Measurements from ENCODE around the gene LGI2.
"Not testable (repeated sequence)": the region's sequence is repeated elsewhere in the genome, so short reads cannot be mapped to it uniquely, and the experiment has no call there.

Gene LGI2

GRCh38 chr4:25051534-25051933 is 20.8 kb upstream of the LGI2 start:
- no peak for DNase-seq (ENCODE audit: low read depth in 3 of 3, low spot score in 1 of 3)

- DNase-seq (ENCODE audit: low read depth in 3 of 3, low spot score in 1 of 3), result no peak
Measured at GRCh38 chr4:25050370-25051078, 19.8 kb upstream of the LGI2 start.

- no peak for DNase-seq (ENCODE audit: low read depth in 3 of 3, low spot score in 1 of 3)
Measured at GRCh38 chr4:25043548-25043947, 12.8 kb upstream of the LGI2 start.

GRCh38 chr4:25033526-25033925 is 2.8 kb upstream of the LGI2 start:
- no peak for DNase-seq (ENCODE audit: low read depth in 3 of 3, low spot score in 1 of 3)

GRCh38 chr4:25032126-25032525 is 1.4 kb upstream of the LGI2 start:
- DNase-seq (ENCODE audit: low read depth in 3 of 3, low spot score in 1 of 3), result no peak

GRCh38 chr4:25031077-25031621 is 403 bp upstream of the LGI2 start:
- no peak for DNase-seq (ENCODE audit: low read depth in 3 of 3, low spot score in 1 of 3)

GRCh38 chr4:25029479-25030276 is 1.1 kb downstream of the LGI2 start:
- no peak for DNase-seq (ENCODE audit: low read depth in 3 of 3, low spot score in 1 of 3)

- DNase-seq (ENCODE audit: low read depth in 3 of 3, low spot score in 1 of 3), result no peak
Measured at GRCh38 chr4:25028851-25029250, 1.9 kb downstream of the LGI2 start.

GRCh38 chr4:25022766-25023165 is 8.0 kb downstream of the LGI2 start:
- no peak for DNase-seq (ENCODE audit: low read depth in 3 of 3, low spot score in 1 of 3)

- DNase-seq (ENCODE audit: low read depth in 3 of 3, low spot score in 1 of 3), result no peak
Measured at GRCh38 chr4:25021216-25021615, 9.5 kb downstream of the LGI2 start.

GRCh38 chr4:25020236-25020635 is 10.5 kb downstream of the LGI2 start:
- no peak for DNase-seq (ENCODE audit: low read depth in 3 of 3, low spot score in 1 of 3)

- DNase-seq (ENCODE audit: low read depth in 3 of 3, low spot score in 1 of 3), result no peak
Measured at GRCh38 chr4:25019501-25019900, 11.2 kb downstream of the LGI2 start.

GRCh38 chr4:25015012-25015411 is 15.7 kb downstream of the LGI2 start:
- DNase-seq (ENCODE audit: low read depth in 3 of 3, low spot score in 1 of 3), result no peak

- not testable (repeated sequence) for DNase-seq (ENCODE audit: low read depth in 3 of 3, low spot score in 1 of 3)
Measured at GRCh38 chr4:25014662-25014983, 16.1 kb downstream of the LGI2 start.

- no peak for DNase-seq (ENCODE audit: low read depth in 3 of 3, low spot score in 1 of 3)
Measured at GRCh38 chr4:25013756-25014661, 16.7 kb downstream of the LGI2 start.

- no peak for DNase-seq (ENCODE audit: low read depth in 3 of 3, low spot score in 1 of 3)
Measured at GRCh38 chr4:25012655-25013054, 18.1 kb downstream of the LGI2 start.

GRCh38 chr4:25011135-25011866 is 19.4 kb downstream of the LGI2 start:
- DNase-seq (ENCODE audit: low read depth in 3 of 3, low spot score in 1 of 3), result no peak

GRCh38 chr4:25007598-25007997 is 23.1 kb downstream of the LGI2 start:
- DNase-seq (ENCODE audit: low read depth in 3 of 3, low spot score in 1 of 3), result no peak

GRCh38 chr4:25002681-25003080 is 28.1 kb downstream of the LGI2 start:
- DNase-seq (ENCODE audit: low read depth in 3 of 3, low spot score in 1 of 3), result no peak

- DNase-seq (ENCODE audit: low read depth in 3 of 3, low spot score in 1 of 3), result no peak
Measured at GRCh38 chr4:25001509-25001908, 29.2 kb downstream of the LGI2 start.

- no peak for DNase-seq (ENCODE audit: low read depth in 3 of 3, low spot score in 1 of 3)
Measured at GRCh38 chr4:25000639-25001038, 30.1 kb downstream of the LGI2 start.
